HG03558 (cell line): ENCODE data around the gene PAQR8.
"Not testable (repeated sequence)": the region's sequence is repeated elsewhere in the genome, so short reads cannot be mapped to it uniquely, and the experiment has no call there.

Experiments used
- ATAC-seq: cut with Tn5 transposase; IDR thresholded peaks from one replicate; pipeline ENCODE4 v1.9.1; 2021; ENCODE audit warnings: moderate number of reproducible peaks; ENCODE audit not compliant: unreplicated experiment; ENCODE audit errors: extremely low read depth

The PAQR8 gene

DNA sequence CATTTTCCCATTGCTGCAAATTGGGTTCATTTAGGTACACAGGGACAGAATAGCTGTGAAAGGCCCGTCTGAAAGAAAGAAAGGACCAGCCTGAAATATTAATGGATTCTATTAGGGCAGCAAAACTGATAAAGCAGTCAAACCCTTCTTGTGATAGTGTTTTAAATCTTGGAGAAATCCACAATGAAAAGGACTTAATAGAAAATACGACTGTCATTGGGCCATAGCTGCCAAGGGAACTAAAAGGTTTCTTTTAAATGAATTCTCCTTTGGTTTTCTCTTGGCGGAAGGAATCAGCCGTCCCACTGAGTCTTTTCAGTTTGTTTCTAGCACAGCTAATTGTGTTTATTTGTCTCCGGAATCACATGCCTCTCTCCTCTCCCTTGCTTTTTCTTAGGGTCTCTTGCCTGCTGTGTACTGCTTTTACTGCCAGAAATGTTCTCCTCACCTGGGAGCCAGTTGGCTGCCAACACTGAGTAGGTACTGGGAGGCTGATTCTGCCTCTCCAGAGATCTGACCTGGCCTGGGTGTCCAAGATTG, 11.3 kb downstream of the PAQR8 start:
- ATAC-seq: no peak

- ATAC-seq: no peak
Measured at GRCh38 chr6:52374247-52374646, 12.3 kb downstream of the PAQR8 start.

DNA sequence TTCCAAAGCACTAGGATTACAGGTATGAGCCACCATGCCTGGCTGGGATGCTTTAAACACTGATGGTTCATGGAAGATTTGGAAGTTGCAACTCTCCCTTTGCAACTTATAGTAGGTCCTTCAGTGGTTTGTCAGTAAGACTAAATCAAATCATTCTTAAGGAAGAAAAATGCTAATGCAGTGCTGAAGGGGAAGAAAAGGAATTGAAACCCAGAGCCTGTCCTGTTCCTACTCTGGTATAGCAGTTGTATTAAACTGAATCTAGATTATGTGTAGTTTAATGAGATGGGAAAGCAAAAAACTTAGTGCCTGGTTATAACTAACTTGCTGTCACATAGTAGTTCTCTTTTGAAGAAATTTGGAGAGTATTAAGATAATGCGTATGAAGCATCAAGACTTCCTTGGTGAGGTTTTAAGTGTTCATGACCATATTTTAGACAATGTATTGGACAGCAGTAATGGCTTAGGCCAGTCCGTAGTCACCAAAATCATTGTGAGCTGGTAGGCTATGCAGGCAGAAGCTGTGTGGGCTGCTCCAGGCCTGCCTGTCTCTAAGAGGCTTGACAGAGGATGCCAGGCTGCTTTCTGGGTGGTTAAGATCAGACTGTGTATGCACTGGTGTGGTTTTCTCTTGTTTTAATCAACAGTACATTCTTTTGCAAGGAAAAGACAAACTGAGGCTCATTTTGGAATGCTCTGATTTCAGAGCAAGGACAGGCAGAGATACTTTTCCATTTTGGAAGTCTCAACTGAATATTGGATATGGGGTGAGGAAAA, 14.0 kb downstream of the PAQR8 start:
- no peak for ATAC-seq

- ATAC-seq: no peak
Measured at GRCh38 chr6:52376763-52377162, 14.8 kb downstream of the PAQR8 start.

DNA sequence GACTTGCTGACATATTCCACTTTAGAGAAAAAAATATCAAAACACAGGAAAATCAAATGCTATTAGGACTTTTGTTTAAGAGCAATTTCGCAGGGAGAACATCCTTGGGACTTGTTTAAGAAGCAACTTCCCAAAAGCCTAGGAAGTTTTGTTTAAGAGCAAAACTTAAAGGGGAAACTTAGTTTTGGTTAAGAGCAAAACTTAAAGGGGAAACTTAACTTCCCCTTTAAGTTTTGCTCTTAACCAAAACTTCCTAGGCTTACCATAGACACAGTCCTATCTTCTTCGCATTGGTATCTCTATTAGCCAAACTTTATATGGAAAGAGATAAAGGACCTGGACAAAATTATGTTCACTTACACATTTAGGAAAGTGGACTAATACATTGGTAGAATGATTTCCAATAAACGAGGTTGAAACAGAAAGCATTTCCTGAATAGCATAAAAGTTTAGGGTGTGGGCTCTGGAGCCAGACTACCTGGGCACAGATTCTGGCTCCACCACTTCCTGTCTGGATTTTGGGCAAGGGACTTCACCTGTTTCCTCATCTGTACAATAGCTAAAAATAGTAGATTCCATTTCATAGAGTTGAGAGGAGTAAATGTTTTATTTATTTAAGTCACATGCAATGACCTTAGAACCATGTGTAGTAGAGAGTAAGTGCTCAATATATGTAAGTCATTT, 15.7 kb downstream of the PAQR8 start:
- ATAC-seq: no peak

- no peak for ATAC-seq
Measured at GRCh38 chr6:52381249-52381648, 19.3 kb downstream of the PAQR8 start.

GRCh38 chr6:52384145-52384766, 22.3 kb downstream of the PAQR8 start:
- ATAC-seq: no peak

DNA sequence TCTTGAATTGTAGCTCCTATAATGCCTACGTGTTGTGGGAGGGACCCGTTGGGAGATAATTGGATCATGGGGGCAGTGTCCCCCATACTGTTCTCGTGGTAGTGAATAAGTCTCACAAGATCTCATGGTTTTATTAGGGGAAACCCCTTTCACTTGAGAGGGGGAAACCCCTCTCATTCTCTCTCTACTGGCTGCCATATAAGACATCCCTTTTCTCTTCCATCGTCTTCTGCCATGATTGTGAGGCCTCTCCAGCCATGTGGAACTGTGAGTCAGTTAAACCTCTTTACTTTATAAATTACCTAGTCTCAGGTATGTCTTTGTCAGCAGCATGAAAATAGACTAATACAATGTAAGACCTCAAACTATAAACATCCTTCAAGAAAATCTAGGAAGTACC, 23.1 kb downstream of the PAQR8 start:
- ATAC-seq: no peak

GRCh38 chr6:52388119-52388518, 26.2 kb downstream of the PAQR8 start:
- ATAC-seq: not testable (repeated sequence)

- no peak for ATAC-seq
Measured at GRCh38 chr6:52388790-52389189, 26.8 kb downstream of the PAQR8 start.

GRCh38 chr6:52389264-52389625, 27.3 kb downstream of the PAQR8 start:
- no peak for ATAC-seq

DNA sequence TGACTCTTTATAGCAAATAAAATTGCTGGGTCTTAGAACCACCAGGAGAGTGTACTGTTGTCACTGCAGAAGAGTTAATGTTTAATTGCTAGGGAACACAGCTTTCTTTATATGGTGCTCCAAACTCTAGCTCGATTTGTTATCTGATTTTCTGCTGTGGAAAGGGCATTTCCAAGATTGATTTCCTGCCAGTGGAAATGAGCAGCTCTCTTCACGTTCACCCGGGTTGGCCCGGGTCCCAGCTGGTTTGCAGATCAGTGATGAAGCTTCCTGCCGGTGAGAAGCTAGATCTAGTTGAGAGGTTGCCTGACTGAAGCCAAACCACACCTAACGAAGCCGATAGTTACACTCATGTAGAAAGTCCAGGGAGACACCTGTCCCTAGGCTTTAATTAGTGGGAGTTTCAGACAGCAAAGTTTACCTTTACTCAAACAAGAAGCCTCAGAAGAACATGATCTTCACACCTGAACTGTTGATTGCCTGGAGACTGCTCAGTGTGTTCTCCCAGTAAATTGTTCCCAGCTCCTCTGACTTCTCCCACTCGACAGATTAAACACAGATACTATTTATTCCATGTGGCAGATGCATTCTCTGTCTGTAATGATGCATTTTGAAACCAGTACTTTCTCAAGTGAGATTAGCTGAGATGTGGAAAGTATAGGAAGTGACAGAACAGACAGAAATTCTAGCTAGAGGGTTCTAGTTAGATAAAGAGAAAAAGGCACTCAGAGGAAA, 27.8 kb downstream of the PAQR8 start:
- ATAC-seq: peak; percentile 43

DNA sequence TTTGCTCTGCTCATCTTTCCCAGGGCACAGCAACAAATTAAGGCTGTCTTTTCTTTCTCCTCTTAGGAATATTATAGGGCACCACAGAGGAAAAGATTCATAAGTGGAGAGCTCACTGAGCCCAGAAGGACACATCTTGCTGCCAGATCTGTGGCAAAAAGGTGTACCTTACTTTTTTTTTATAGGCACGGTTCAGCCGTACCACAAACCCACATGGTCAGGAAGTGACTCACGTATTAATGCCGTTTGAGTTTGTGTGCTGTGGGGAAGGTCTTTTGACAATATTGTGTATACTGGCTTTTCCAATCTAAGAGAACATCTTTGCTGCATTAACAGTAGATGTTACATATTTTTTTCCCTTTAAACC, 28.4 kb downstream of the PAQR8 start:
- peak; percentile 25 for ATAC-seq

GRCh38 chr6:52391599-52391998, 29.6 kb downstream of the PAQR8 start:
- ATAC-seq: no peak

GRCh38 chr6:52392944-52393343, 31.0 kb downstream of the PAQR8 start:
- ATAC-seq: no peak

DNA sequence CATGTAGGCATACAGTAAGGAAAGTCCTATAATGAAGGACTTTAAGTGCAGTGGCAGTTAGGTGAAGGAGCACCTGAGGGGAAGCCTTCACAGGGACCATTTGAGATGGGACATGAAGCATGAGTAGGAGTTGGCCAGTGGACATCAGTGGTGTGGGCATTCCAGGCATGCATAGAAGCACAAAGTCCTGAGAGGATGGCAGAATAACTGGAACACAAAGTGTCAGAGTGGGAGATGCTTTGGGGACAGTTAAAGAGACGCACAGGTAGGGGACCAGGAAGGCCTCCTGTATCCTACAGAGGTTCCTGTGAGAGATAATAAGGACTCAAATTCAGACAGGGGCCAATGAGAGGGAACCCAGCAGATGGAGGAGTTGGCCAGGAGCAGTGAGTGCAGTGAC, 31.8 kb downstream of the PAQR8 start:
- no peak for ATAC-seq

DNA sequence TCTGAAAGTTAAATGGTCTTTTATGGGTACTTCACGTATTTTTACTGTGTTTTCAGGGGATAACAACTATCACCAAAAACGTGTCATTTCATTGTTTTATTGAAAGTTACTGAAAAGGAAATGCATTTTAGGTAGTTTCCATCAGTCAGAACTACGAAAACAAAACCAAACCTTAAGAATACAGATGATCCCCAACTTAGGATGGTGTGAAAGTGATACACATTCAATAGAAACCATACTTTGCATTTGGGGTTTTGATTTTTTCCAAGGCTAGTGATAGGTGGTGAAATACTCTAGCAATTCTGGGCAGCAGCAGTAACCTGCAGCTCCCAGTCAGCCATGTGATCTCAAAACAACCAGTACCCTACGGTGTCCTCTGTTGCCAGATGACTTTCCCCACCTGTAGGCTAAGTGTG, 32.3 kb downstream of the PAQR8 start:
- peak; percentile 40 for ATAC-seq

GRCh38 chr6:52395969-52396368, 34.0 kb downstream of the PAQR8 start:
- ATAC-seq: no peak

DNA sequence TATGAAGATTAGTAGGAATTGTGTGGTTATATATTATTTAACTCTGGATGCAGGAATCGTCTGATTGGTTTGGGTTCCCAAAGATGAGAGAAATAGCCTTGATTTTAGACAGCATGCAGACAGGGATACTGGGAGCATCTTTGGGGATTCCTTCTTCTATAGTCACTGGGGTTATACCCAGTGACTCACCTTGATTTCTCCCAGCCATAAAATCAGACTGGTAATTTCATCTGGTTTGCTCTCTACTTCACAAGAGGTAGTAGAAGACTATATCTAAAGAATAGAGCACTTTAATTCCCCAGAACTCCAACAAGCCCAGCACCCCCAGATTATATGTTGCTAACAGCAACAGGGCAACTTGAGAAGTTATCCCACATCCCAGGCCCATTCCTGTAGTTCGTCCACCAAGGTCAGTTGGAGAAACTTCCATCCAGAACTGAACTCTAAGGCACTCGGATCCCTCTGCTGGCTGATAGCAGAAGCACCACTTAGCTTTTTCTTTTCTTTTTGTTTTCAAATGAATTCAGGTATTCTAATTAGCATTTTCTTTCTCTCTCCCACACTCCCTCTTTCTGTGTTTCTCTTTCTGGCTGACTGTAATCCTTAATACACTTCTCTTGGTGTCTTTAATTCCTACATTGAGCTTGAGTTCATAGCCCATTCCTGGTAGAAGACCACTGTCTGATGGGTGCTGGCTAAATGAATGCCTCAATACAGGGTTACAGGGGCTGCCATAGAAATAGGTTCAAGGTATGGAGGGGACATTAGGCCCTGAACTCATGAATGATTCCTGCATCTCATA, 37.8 kb downstream of the PAQR8 start:
- no peak for ATAC-seq
